Mesendoderm (in vitro differentiated cells): Measurements from ENCODE around the gene RPL35.

Source experiments
- DNase-seq: peaks from one replicate; pipeline ENCODE4 v3.0.0; 2013
- H2AK5ac ChIP-seq: 2 replicates; pipeline ENCODE4 v1.6.1; 2013; ENCODE audit warnings: low read length, inconsistent platforms
- H2BK120ac ChIP-seq: 2 replicates; pipeline ENCODE4 v1.6.1; 2013; ENCODE audit warnings: low read depth, mild to moderate bottlenecking, low read length, moderate library complexity, mixed read lengths
- H2BK15ac ChIP-seq: replicated peaks from 2 replicates; pipeline ENCODE4 v1.6.1; 2013; ENCODE audit warnings: low read depth, mild to moderate bottlenecking, moderate library complexity
- H2BK5ac ChIP-seq: 2 replicates; pipeline ENCODE4 v1.6.1; 2013; ENCODE audit warnings: low read length, inconsistent platforms
- H3K18ac ChIP-seq: 2 replicates; pipeline ENCODE4 v1.6.1; 2013; ENCODE audit warnings: mild to moderate bottlenecking, low read length, mixed read lengths
- H3K23ac ChIP-seq: one replicate; pipeline ENCODE4 v1.6.1; 2013; ENCODE audit warnings: low read length
- H3K27ac ChIP-seq: 2 replicates; pipeline ENCODE4 v1.5.1; 2013; ENCODE audit warnings: low read depth, mild to moderate bottlenecking, inconsistent platforms, low read length, moderate library complexity
- H3K27me3 ChIP-seq: 2 replicates; pipeline ENCODE4 v1.6.1; 2013; ENCODE audit warnings: low read length, control low read depth, mild to moderate bottlenecking, inconsistent platforms; ENCODE audit not compliant: insufficient read depth, poor library complexity
- H3K36me3 ChIP-seq: 2 replicates; pipeline ENCODE4 v1.6.1; 2013; ENCODE audit warnings: low read length, inconsistent platforms; ENCODE audit not compliant: control insufficient read depth, insufficient read depth
- H3K4ac ChIP-seq: one replicate; pipeline ENCODE4 v1.6.1; 2013; ENCODE audit warnings: low read depth, mild to moderate bottlenecking, low read length, moderate library complexity
- H3K4me1 ChIP-seq: 2 replicates; pipeline ENCODE4 v1.6.1; 2013; ENCODE audit warnings: low read depth, low read length, inconsistent platforms; ENCODE audit not compliant: control insufficient read depth
- H3K4me2 ChIP-seq: 2 replicates; pipeline ENCODE4 v1.6.1; 2013; ENCODE audit warnings: low read length
- H3K4me3 ChIP-seq: 2 replicates; pipeline ENCODE4 v1.5.1; 2013; ENCODE audit warnings: mild to moderate bottlenecking, low read length
- H3K56ac ChIP-seq: one replicate; pipeline ENCODE4 v1.6.1; 2013; ENCODE audit warnings: low read length
- H3K79me1 ChIP-seq: 2 replicates; pipeline ENCODE4 v1.6.1; 2013; ENCODE audit warnings: low read length, inconsistent platforms
- H3K79me2 ChIP-seq: 2 replicates; pipeline ENCODE4 v1.6.1; 2013; ENCODE audit warnings: mild to moderate bottlenecking, low read length; ENCODE audit not compliant: control insufficient read depth, insufficient read depth
- H3K9ac ChIP-seq: 2 replicates; pipeline ENCODE4 v1.6.1; 2013; ENCODE audit warnings: low read length, inconsistent platforms
- H4K5ac ChIP-seq: one replicate; pipeline ENCODE4 v1.6.1; 2013; ENCODE audit warnings: low read length
- H4K8ac ChIP-seq: one replicate; pipeline ENCODE4 v1.6.1; 2013; ENCODE audit warnings: low read depth, mild to moderate bottlenecking, control low read depth, low read length, moderate library complexity
- WGBS: extraction: QIAGEN DNeasy Blood & Tissue Kit; methylation state at CpG from one replicate; pipeline ENCODE4 v1.1.7; 2013; ENCODE audit warnings: low lambda C conversion rate, missing lambda C conversion rate; ENCODE audit not compliant: insufficient coverage; ENCODE audit errors: extremely low coverage; 5-methylcytosine and 5-hydroxymethylcytosine counted together

RPL35 gene

GRCh38 chr9:124815601-124816000, 46.2 kb downstream of the RPL35 start:
- Histone ChIP-seq H3K23ac (no peak overlapping the region), H3K4me3 (no peak overlapping the region), H3K56ac (no peak overlapping the region), H3K27me3 (no peaks in the 10 kb centered on the region), H2BK15ac (no peak overlapping the region), H3K4me1 (peaks cover 5% of the 10 kb centered on the region), H3K4me2 (no peak overlapping the region), H3K79me2 (no peaks in the 10 kb centered on the region), H3K79me1 (no peaks in the 10 kb centered on the region), H4K5ac (no peak overlapping the region), H3K27ac (no peak overlapping the region), H2AK5ac (no peak overlapping the region), H4K8ac (no peak overlapping the region), H3K4ac (no peak overlapping the region), H3K18ac (no peak overlapping the region), H2BK120ac (no peak overlapping the region), H3K36me3 (no peaks in the 10 kb centered on the region), H3K9ac (no peak overlapping the region), H2BK5ac (no peak overlapping the region)
- WGBS = no CpG with 5 or more reads among the region's 5 CpGs
- DNase-seq = no peak

DNA sequence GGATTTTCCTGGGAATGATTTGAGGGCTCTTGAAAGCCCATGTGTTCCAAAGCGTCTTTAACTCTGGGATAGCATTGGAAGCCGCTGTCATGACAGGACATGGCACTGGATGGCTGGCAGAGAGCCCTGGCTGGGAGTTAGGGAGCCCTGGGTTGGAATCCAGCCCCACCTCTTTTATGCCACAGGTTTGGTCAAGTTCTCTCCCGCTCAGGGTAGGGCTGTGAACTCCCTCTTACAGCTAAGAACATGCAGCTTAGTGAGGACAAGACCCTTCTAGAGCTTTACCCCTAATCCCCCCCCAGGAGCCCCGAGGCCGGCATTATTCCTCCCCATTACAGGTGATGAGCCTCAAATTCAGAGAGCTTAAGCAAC, 47.6 kb downstream of the RPL35 start:
- Histone ChIP-seq H2BK15ac (no peak overlapping the region), H3K56ac (peak overlapping the region; percentile 9), H4K5ac (no peak overlapping the region), H3K4me2 (no peak overlapping the region), H3K23ac (no peak overlapping the region), H3K27me3 (no peaks in the 10 kb centered on the region), H3K79me1 (no peaks in the 10 kb centered on the region), H2BK120ac (no peak overlapping the region), H3K79me2 (no peaks in the 10 kb centered on the region), H3K9ac (no peak overlapping the region), H3K36me3 (no peaks in the 10 kb centered on the region), H3K4me3 (no peak overlapping the region), H3K4me1 (peaks cover 7% of the 10 kb centered on the region), H2BK5ac (no peak overlapping the region), H4K8ac (no peak overlapping the region), H3K27ac (no peak overlapping the region), H3K18ac (no peak overlapping the region), H2AK5ac (no peak overlapping the region), H3K4ac (no peak overlapping the region)
- DNase-seq = no peak
- WGBS = no CpG with 5 or more reads among the region's 5 CpGs

- Histone ChIP-seq H3K23ac (no peak overlapping the region), H3K79me2 (no peaks in the 10 kb centered on the region), H3K27me3 (no peaks in the 10 kb centered on the region), H3K4me3 (no peak overlapping the region), H3K36me3 (no peaks in the 10 kb centered on the region), H3K4me1 (peaks cover 7% of the 10 kb centered on the region), H4K8ac (no peak overlapping the region), H3K4me2 (no peak overlapping the region), H2BK5ac (no peak overlapping the region), H2BK15ac (no peak overlapping the region), H2AK5ac (no peak overlapping the region), H3K18ac (no peak overlapping the region), H3K9ac (no peak overlapping the region), H3K79me1 (no peaks in the 10 kb centered on the region), H3K56ac (peak overlapping the region; percentile 34), H3K4ac (no peak overlapping the region), H4K5ac (no peak overlapping the region), H3K27ac (no peak overlapping the region), H2BK120ac (no peak overlapping the region)
- no CpG with 5 or more reads among the region's 11 CpGs for WGBS
- peak; percentile 45 for DNase-seq
Measured at GRCh38 chr9:124813501-124814163, 48.1 kb downstream of the RPL35 start.

DNA sequence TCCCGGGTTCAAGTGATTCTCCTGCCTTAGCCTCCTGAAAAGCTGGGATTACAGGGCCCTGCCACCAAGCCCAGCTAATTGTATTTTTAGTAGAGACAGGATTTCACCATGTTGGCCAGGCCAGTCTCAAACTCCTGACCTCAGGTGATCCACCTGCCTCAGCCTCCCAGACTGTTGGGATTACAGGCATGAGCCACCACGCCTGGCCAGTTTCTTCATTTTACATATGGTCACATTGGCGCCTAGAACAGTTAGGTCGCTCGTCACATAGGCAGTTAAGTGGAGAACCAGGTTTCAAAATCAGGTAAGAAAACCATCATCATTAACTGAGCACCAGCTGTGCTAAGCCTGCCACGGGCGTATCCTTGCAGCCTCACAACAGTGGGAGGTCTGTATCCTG, 48.7 kb downstream of the RPL35 start:
- H3K79me2 ChIP-seq = no peaks in the 10 kb centered on the region
- no peaks in the 10 kb centered on the region for H3K27me3 ChIP-seq
- H2BK5ac ChIP-seq = no peak overlapping the region
- H4K5ac ChIP-seq = no peak overlapping the region
- H4K8ac ChIP-seq = no peak overlapping the region
- no peaks in the 10 kb centered on the region for H3K79me1 ChIP-seq
- H3K4me3 ChIP-seq = no peak overlapping the region
- no peak overlapping the region for H3K27ac ChIP-seq
- no peak overlapping the region for H3K9ac ChIP-seq
- DNase-seq = no peak
- no peak overlapping the region for H3K18ac ChIP-seq
- H2BK120ac ChIP-seq = no peak overlapping the region
- peak overlapping the region; percentile 34 for H3K56ac ChIP-seq
- H3K23ac ChIP-seq = no peak overlapping the region
- H3K4ac ChIP-seq = no peak overlapping the region
- no peak overlapping the region for H3K4me2 ChIP-seq
- no peak overlapping the region for H2BK15ac ChIP-seq
- H2AK5ac ChIP-seq = no peak overlapping the region
- peaks cover 7% of the 10 kb centered on the region for H3K4me1 ChIP-seq
- no peaks in the 10 kb centered on the region for H3K36me3 ChIP-seq
- WGBS = no CpG with 5 or more reads among the region's 7 CpGs

DNA sequence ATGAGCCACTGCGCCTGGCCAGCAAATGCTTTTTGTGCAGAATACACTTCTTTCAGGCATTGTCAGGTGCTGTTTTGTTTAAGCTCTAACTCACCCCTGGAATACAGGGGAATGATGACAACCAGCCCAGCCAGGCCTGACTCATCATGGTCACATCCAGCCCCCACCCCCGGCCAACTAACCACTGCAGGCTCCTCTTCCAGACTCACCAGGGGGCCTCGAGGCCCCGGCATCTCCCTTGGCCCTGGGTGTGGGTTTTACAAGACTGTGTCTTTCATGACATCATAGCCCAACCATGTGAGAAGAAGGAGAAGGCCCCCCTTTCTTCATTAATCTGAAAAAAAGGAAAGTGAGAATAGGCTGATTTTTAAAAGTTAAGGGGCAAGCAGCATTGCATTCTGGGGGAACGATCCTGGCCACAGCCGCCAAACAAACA, 49.3 kb downstream of the RPL35 start:
- Histone ChIP-seq H4K5ac (no peak overlapping the region), H3K23ac (no peak overlapping the region), H3K9ac (no peak overlapping the region), H3K4me3 (no peak overlapping the region), H3K4me2 (no peak overlapping the region), H3K27ac (no peak overlapping the region), H2BK5ac (no peak overlapping the region), H3K56ac (no peak overlapping the region), H3K4ac (no peak overlapping the region), H2BK15ac (no peak overlapping the region), H3K36me3 (no peaks in the 10 kb centered on the region), H4K8ac (no peak overlapping the region), H3K79me1 (no peaks in the 10 kb centered on the region), H3K4me1 (peaks cover 7% of the 10 kb centered on the region), H2AK5ac (no peak overlapping the region), H3K27me3 (no peaks in the 10 kb centered on the region), H2BK120ac (no peak overlapping the region), H3K79me2 (no peaks in the 10 kb centered on the region), H3K18ac (no peak overlapping the region)
- WGBS = no CpG with 5 or more reads among the region's 6 CpGs
- DNase-seq = peak; percentile 89
